HG03108 (cell line): ENCODE data around the gene UGT2B10.

Experiments used
- ATAC-seq: cut with Tn5 transposase; IDR thresholded peaks from one replicate; pipeline ENCODE4 v1.9.1; 2021; ENCODE audit warnings: moderate library complexity; ENCODE audit not compliant: unreplicated experiment

UGT2B10 gene

DNA sequence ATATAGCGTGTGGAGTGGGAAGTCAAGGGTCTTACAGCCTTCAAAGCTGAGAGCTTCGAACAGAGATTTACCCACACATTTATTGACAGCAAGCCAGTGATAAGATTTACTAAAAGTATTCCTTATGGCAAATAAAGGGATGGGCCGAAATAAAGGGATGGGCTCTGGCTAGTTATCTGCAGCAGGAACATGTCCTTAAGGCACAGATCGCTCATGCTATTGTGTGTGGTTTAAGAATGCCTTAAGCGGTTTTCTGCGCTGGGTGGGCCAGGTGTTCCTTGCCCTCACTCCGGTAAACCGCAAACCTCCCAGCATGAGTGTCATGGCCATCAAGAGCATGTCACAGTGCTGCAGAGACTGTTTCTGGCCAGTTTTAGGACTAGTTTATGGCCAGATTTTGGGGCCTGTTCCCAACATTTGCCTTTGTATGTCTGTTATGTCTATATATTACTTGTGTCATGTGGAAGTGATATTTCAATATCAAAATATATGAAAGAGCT lies 53.5 kb downstream of the UGT2B10 start:
- no peak for ATAC-seq

DNA sequence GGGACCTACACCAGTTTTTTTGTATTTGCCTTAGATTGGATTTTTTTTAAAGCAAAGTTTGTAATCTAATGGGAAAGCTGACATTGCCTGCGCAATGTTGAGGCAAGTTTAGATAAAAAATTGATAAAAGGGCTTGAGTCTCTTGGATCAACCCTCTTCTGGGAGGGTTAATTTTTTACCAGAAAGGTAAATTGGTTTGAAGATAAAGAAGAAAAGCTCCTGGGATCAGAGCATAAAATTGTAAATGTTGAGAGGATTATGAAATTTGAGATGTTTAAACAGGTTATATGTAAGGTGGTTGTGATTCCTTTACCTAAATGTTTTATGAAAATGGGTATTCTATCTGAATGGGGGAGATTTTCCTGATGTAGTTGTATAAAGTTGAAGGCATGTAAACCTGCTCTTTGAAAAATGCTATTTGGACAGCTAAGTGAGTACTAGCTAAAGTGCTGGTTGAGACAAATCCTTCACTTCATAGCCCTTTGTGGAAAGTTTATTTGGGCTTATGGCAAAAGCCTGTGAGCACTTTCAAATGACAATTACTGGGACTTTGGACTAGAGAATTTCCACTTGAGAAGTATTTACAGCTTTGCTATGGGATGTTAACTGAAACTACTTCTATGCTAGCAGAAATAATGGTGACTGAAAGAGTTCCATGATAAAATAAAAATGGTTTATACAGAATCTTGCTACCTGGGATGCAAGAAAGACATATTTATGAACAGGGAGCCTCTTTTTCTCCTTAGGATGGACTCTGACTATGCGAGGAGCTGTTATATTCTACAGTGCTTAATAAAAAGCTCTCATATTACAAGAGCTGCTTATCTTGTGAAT lies 56.2 kb downstream of the UGT2B10 start:
- ATAC-seq, result no peak

DNA sequence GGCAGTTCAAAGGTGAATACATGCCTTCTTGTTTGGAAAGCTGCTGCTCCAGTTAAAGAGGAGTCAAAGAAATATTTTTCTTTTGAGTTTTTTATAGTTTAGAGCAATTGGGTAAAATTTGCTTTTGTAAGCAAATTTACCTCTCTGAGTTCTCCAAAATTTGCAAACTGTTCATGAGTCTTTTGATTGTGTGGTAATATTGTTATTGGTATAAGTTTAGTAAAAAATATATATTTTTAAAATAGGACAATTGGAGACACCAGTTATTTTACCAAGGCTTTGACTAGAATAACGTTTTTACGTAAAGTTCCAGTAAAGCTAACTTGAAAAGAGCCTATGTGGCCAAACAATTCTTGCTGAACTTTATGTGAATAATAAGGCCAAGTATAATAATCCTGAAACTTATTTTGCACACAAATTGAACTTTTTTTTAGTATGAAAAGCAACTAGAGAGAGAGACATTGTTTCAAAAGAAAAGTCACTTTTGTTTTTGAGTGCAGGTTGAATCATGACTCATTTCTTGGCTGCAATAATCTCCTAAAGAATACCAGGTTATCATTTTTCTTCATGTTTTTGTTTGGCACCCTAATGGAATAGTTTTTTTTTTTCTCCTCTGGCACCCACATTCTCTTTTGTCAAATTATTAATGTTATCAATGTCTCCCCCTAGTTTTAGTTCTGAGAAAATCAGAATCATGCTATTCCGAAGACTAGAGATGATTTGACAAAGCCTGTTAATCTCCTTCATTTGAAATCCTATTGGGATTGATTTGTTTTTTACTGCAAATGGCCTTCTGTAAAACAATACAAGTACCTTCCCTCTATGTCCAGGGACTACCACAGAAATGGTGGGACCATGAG lies 57.1 kb downstream of the UGT2B10 start:
- ATAC-seq, result no peak

DNA sequence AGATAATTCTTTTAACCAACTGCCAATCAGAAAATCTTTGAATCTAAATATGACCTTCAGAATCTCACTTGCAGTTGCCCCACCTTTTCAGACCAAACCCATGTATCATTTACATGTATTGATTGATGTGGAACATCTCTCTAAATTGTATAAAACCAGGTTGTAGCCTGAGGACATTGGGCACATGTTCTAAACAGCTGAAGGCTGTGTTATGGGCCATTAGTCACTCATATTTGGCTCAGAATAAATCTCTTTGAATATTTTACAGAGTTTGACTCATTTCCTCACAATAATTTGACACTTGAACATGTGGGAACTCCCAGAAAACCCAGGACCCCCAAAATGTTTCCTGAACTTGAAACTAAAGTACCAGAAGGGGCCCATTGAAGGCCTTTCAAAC lies 58.7 kb downstream of the UGT2B10 start:
- no peak for ATAC-seq

DNA sequence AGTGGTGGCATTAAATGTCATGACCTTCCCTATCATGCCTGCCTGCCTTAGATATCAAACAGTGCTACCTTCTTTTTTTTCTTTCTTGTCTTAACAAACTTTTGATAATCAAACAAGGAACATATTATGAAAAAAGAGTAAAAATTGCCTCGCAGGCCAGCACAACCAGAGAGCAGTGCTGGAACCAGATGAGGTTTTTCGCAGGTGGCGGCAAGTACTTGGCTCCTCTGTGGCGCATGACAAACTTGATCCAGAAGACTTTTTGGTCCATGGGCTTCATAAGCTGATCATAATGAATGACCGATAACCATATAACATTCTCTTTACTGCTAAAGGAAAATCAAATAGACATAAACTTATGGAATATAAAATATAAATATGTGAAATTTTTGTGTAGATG lies 61.8 kb downstream of the UGT2B10 start:
- no peak for ATAC-seq

DNA sequence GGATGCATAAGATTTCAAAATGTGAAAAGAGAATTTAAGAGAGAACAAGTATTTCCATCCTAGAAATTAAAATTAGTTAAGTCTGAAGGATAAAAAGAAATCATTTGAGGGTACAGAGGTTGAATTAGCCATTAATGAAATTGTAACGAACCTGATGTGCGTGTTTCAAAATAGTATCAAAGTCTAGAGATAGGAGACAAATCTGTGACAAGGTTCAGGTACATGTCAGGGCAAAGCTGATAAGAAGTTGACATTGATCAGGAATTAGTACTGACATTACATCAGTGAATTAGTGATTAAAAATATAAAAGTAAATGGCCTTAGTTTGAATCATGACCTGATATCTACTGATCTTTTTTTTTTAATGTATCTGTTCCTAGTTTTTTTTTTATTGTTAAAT lies 62.3 kb downstream of the UGT2B10 start:
- no peak for ATAC-seq
